ENCODE data around the gene DES. TPM values are rescaled to one million over a fixed set of nuclear protein-coding genes. Genes with fewer than 3 reads are reported as not detected.
"Not testable (repeated sequence)": the region's sequence is repeated elsewhere in the genome, so short reads cannot be mapped to it uniquely, and the experiment has no call there.

The DES gene
- polyA plus RNA-seq, 3 donors, result 5.5 to 8.2 (median 6.0) TPM

GRCh38 chr2:219396863-219397457, 21.2 kb upstream of the DES start:
- no peak for DNase-seq

- no peak for DNase-seq
Measured at GRCh38 chr2:219398721-219399363, 19.3 kb upstream of the DES start.

GRCh38 chr2:219399716-219400478, 18.3 kb upstream of the DES start:
- DNase-seq, result no peak

GRCh38 chr2:219400562-219400961, 17.6 kb upstream of the DES start:
- DNase-seq, result no peak

- DNase-seq, result no peak
Measured at GRCh38 chr2:219401606-219402005, 16.6 kb upstream of the DES start.

- DNase-seq, result peak; percentile 84
Measured at GRCh38 chr2:219402665-219403515, 15.3 kb upstream of the DES start.

GRCh38 chr2:219403861-219404260, 14.3 kb upstream of the DES start:
- DNase-seq, result no peak

- no peak for DNase-seq
Measured at GRCh38 chr2:219404291-219404910, 13.8 kb upstream of the DES start.

GRCh38 chr2:219404954-219405353, 13.2 kb upstream of the DES start:
- no peak for DNase-seq

- DNase-seq, result no peak
Measured at GRCh38 chr2:219405451-219405850, 12.7 kb upstream of the DES start.

GRCh38 chr2:219405958-219406860, 12.0 kb upstream of the DES start:
- DNase-seq, result no peak

- no peak for DNase-seq
Measured at GRCh38 chr2:219406861-219407230, 11.3 kb upstream of the DES start.

- DNase-seq, result not testable (repeated sequence)
Measured at GRCh38 chr2:219407343-219407742, 10.8 kb upstream of the DES start.

GRCh38 chr2:219408204-219408603, 10.0 kb upstream of the DES start:
- DNase-seq, result no peak

- peak; percentile 17 for DNase-seq
Measured at GRCh38 chr2:219408631-219409030, 9.5 kb upstream of the DES start.

GRCh38 chr2:219409619-219410018, 8.6 kb upstream of the DES start:
- DNase-seq, result no peak

- DNase-seq, result no peak
Measured at GRCh38 chr2:219410390-219410789, 7.8 kb upstream of the DES start.

GRCh38 chr2:219414857-219415256, 3.3 kb upstream of the DES start:
- DNase-seq, result no peak

- no peak for DNase-seq
Measured at GRCh38 chr2:219415580-219416234, 2.5 kb upstream of the DES start.

GRCh38 chr2:219416235-219416602, 2.0 kb upstream of the DES start:
- no peak for DNase-seq
